HepG2 (cell line): ENCODE measurements around the gene KIAA1958. TPM values are rescaled to one million over a fixed set of nuclear protein-coding genes. Genes with fewer than 3 reads are reported as not detected.

Experiments used
- ATAC-seq: fragments of 200-7000 bp; cut with Tn5 transposase; 3 replicates; pipeline ENCODE4 v1.9.1; 2020; ENCODE audit warnings: mild to moderate bottlenecking, moderate library complexity
- BruUV-seq: library from RNA; stranded (reverse); fragments of 400-500 nt; replicated peaks from 2 replicates; lab custom pipeline; 2021; lab: Mats Ljungman, UMichigan
- CTCF ChIA-PET: fragments of 300-600 bp; formaldehyde crosslinking; extraction: SDS; loops from one replicate; lab custom pipeline; 2021; ENCODE audit warnings: low total read pairs, inconsistent platforms, low intra/inter-chr PET ratio; lab: Yijun Ruan, JAX
- POLR2A ChIA-PET: fragments of 350-600 bp; sonication (Branson Sonifier 250); formaldehyde crosslinking; loops from one replicate; lab custom pipeline; 2020; ENCODE audit warnings: antibody characterized with exemption, inconsistent platforms; lab: Yijun Ruan, JAX
- DNase-seq: peaks from one replicate; pipeline ENCODE4 v3.0.0-alpha.2; 2015; ENCODE audit warnings: low spot score
- FAIRE-seq: peaks from 3 replicates; lab custom pipeline; 2011; peaks lifted over from hg19 to GRCh38; lab: Jason Lieb, UNC
- H2AFZ ChIP-seq: one replicate; pipeline ENCODE4 v1.6.1; 2011; ENCODE audit warnings: low read length, inconsistent platforms
- H3K27ac ChIP-seq: fragments of 300-600 bp; 3 replicates; pipeline ENCODE4 v1.8.0; 2011; ENCODE audit warnings: mixed run types, mild to moderate bottlenecking, mixed read lengths, low read length, inconsistent platforms; ENCODE audit not compliant: insufficient read depth; ENCODE audit errors: extremely low read length
- H3K27me3 ChIP-seq, 2 experiments: fragments of 200-600 bp in 1 of 2; 2 replicates in 1 of 2; 3 replicates in 1 of 2; pipeline versions ENCODE4 v1.6.0 to v1.8.0; 2011; ENCODE audit warnings: low read length in 2 of 2, mild to moderate bottlenecking in 2 of 2, moderate library complexity in 2 of 2, inconsistent platforms in 1 of 2; ENCODE audit not compliant: insufficient read depth in 2 of 2, control insufficient read depth in 1 of 2
- H3K36me3 ChIP-seq, 2 experiments: fragments of 200-600 bp in 1 of 2; replicated peaks in 1 of 2; 2 replicates in 1 of 2; 3 replicates in 1 of 2; pipeline versions ENCODE4 v1.5.1 to v1.8.0; 2011; ENCODE audit warnings: low read length in 2 of 2, inconsistent platforms in 1 of 2; ENCODE audit not compliant: insufficient read depth in 2 of 2, control insufficient read depth in 1 of 2
- H3K4me1 ChIP-seq: 2 replicates; pipeline ENCODE4 v1.5.1; 2012; ENCODE audit warnings: low read length, inconsistent platforms; ENCODE audit not compliant: insufficient read depth
- H3K4me2 ChIP-seq: 2 replicates; pipeline ENCODE4 v1.6.0; 2011; ENCODE audit warnings: low read depth, low read length, inconsistent platforms
- H3K4me3 ChIP-seq, 3 experiments: fragments of 200-600 bp in 1 of 3; sonication (generic), shearing (Covaris generic) in 1 of 3; replicated peaks in 1 of 3; 2 replicates each; pipeline ENCODE4 v1.5.1; 2011 to 2016; ENCODE audit warnings: low read length in 3 of 3, inconsistent platforms in 2 of 3, low read depth in 2 of 3, mild to moderate bottlenecking in 2 of 3, control low read depth in 1 of 3, mixed read lengths in 1 of 3; ENCODE audit not compliant: insufficient read depth in 1 of 3
- H3K79me2 ChIP-seq: one replicate; pipeline ENCODE4 v1.6.1; 2011; ENCODE audit warnings: low read length, inconsistent platforms; ENCODE audit not compliant: insufficient read depth
- H3K9ac ChIP-seq: 2 replicates; pipeline ENCODE4 v1.6.0; 2011; ENCODE audit warnings: mild to moderate bottlenecking, low read depth, low read length, inconsistent platforms; ENCODE audit not compliant: insufficient read depth
- H3K9me3 ChIP-seq: 2 replicates; pipeline ENCODE4 v1.5.1; 2012; ENCODE audit warnings: mild to moderate bottlenecking, low read length
- H4K20me1 ChIP-seq: 2 replicates; pipeline ENCODE4 v1.6.0; 2011; ENCODE audit warnings: inconsistent platforms, mild to moderate bottlenecking, low read length, moderate library complexity; ENCODE audit not compliant: insufficient read depth
- ARNTL ChIP-seq: sonication (generic); formaldehyde crosslinking; IDR thresholded peaks from 2 replicates; pipeline ENCODE4 v1.4.0; 2020; ENCODE audit warnings: mild to moderate bottlenecking, missing genetic modification reagents
- HOMEZ ChIP-seq: IDR thresholded peaks from 2 replicates; pipeline ENCODE4 v1.6.1; 2016; ENCODE audit warnings: low read depth
- RFX5 ChIP-seq: IDR thresholded peaks from 2 replicates; pipeline ENCODE4 v1.6.1; 2011; ENCODE audit warnings: low read depth, low read length, improper control_type of control experiment
- SNAPC5 ChIP-seq: sonication (generic); formaldehyde crosslinking; IDR thresholded peaks from 2 replicates; pipeline ENCODE4 v1.8.1; 2023; ENCODE audit warnings: mild to moderate bottlenecking, missing genetic modification reagents, borderline replicate concordance
- ZBTB42 ChIP-seq: sonication (generic); formaldehyde crosslinking; IDR thresholded peaks from 2 replicates; pipeline ENCODE4 v1.5.0; 2020; ENCODE audit warnings: mild to moderate bottlenecking, missing genetic modification reagents
- ZBTB7A ChIP-seq: sonication (generic); formaldehyde crosslinking; IDR thresholded peaks from 2 replicates; pipeline ENCODE4 v1.8.0; 2022; ENCODE audit warnings: mild to moderate bottlenecking, missing genetic modification reagents
- ZNF10 ChIP-seq: sonication (generic); formaldehyde crosslinking; IDR thresholded peaks from 2 replicates; pipeline ENCODE4 v1.4.0; 2020; ENCODE audit warnings: mild to moderate bottlenecking, low read depth, missing genetic modification reagents, borderline replicate concordance
- ZNF225 ChIP-seq: sonication (generic); formaldehyde crosslinking; IDR thresholded peaks from 2 replicates; pipeline ENCODE4 v1.4.0; 2020; ENCODE audit warnings: mild to moderate bottlenecking, missing genetic modification reagents
- ZNF746 ChIP-seq: sonication (generic); formaldehyde crosslinking; IDR thresholded peaks from 2 replicates; pipeline ENCODE4 v1.8.0; 2022; ENCODE audit warnings: mild to moderate bottlenecking, missing genetic modification reagents
- WGBS: methylation state at CpG from one replicate; pipeline ENCODE4 v1.1.6; 2017; ENCODE audit warnings: low lambda C conversion rate; 5-methylcytosine and 5-hydroxymethylcytosine counted together
- in situ Hi-C: cut with HindIII; loops from 2 replicates; pipeline ENCODE4 v1.10.0; 2017; ENCODE audit warnings: low pct_unique_long_range_greater_than_20kb; ENCODE audit not compliant: extremely low pct_ligation_motif_present
- intact Hi-C: fragments of 100-400 bp; cut with micrococcal nuclease; formaldehyde crosslinking; loops from one replicate; pipeline ENCODE4 v1.10.0; 2022; ENCODE audit not compliant: unreplicated experiment
- polyA plus RNA-seq, 8 experiments: library from polyadenylated mRNA; depleted of rRNA in 3 of 8; stranded (reverse) in 7 of 8; unstranded in 1 of 8; fragments of >200 nt; fragmentation: Illumina TruSeq in 4 of 8; extraction: Trizol in 4 of 8; gene quantifications; 2 replicates each; pipeline versions ENCODE4 v1.2.1 to v1.2.3, GENCODE V29; 2011 to 2016; ENCODE audit warnings: low read depth in 4 of 8, missing spikeins in 1 of 8, mixed read lengths in 1 of 8; ENCODE audit not compliant: insufficient read depth in 1 of 8
- total RNA-seq, 5 experiments: library from RNA; depleted of rRNA; stranded (reverse); fragments of >200 nt; fragmentation: Illumina TruSeq; extraction: Trizol; gene quantifications; 2 replicates each; pipeline ENCODE4 v1.2.3, GENCODE V29; 2016; ENCODE audit warnings: low read depth in 1 of 5

KIAA1958 gene
- total and polyA plus RNA-seq, 2 of the 13 experiments (the other 11 are each of a cell fraction or from before 2014, with no cell fraction given), result 8.5 to 10.3 TPM

DNA sequence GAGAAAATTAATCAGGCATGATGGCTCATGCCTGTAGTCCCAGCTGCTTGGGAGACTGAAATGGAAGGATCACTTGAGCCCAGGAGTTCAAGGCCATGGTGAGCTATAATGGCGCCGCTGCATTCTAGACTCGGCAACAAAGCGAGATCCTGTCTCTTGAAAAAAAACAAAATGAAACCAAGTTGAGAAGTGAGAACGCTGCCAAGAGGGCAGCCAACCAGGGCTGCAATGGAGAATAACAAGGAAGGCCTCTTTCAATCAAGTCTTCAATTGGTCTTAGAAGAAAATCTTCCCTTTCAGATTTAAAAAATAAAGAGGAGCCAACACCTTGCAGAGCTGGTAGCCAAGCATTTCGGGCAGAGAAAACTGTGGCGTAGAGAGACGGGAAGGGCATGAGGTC lies 14.7 kb downstream of the KIAA1958 start:
- Histone ChIP-seq H3K9ac (no peak overlapping the region), H3K4me3 (no peak overlapping the region), H3K36me3 (peaks cover 0 to 1% of the 10 kb centered on the region in 2 experiments; a peak in 3 of 5 replicates), H3K79me2 (peaks cover 90% of the 10 kb centered on the region), H2AFZ (no peak overlapping the region), H3K9me3 (no peaks in the 10 kb centered on the region), H3K27me3 (no peaks in the 10 kb centered on the region), H3K27ac (no peak overlapping the region), H3K4me1 (peaks cover 77% of the 10 kb centered on the region), H3K4me2 (no peak overlapping the region), H4K20me1 (peaks cover 13% of the 10 kb centered on the region)
- FAIRE-seq (no peak), ATAC-seq (no peak), DNase-seq (no peak)
- WGBS, result 96% methylated on average over 8 of the region's 8 CpGs
- in situ Hi-C loops (no loop called here), intact Hi-C loops (no loop called here)
- ChIA-PET POLR2A (no interaction called here), CTCF (no interaction called here)
- BruUV-seq, result no TSS peak
- TF ChIP-seq SNAPC5 (CRISPR knock-in tag) (no peak), HOMEZ (CRISPR knock-in tag) (no peak), ZBTB7A (CRISPR knock-in tag) (no peak), RFX5 (no peak), ZNF10 (CRISPR knock-in tag) (no peak), ZNF746 (CRISPR knock-in tag) (no peak), ARNTL (CRISPR knock-in tag) (no peak), ZNF225 (no peak), ZBTB42 (CRISPR knock-in tag) (no peak)
